HG03196 (cell line): Measurements from ENCODE around the gene TUBB3.
"Not testable (repeated sequence)": the region's sequence is repeated elsewhere in the genome, so short reads cannot be mapped to it uniquely, and the experiment has no call there.

ENCODE experiments used
- ATAC-seq: cut with Tn5 transposase; IDR thresholded peaks from one replicate; pipeline ENCODE4 v1.9.1; 2021; ENCODE audit not compliant: unreplicated experiment

The TUBB3 gene

DNA sequence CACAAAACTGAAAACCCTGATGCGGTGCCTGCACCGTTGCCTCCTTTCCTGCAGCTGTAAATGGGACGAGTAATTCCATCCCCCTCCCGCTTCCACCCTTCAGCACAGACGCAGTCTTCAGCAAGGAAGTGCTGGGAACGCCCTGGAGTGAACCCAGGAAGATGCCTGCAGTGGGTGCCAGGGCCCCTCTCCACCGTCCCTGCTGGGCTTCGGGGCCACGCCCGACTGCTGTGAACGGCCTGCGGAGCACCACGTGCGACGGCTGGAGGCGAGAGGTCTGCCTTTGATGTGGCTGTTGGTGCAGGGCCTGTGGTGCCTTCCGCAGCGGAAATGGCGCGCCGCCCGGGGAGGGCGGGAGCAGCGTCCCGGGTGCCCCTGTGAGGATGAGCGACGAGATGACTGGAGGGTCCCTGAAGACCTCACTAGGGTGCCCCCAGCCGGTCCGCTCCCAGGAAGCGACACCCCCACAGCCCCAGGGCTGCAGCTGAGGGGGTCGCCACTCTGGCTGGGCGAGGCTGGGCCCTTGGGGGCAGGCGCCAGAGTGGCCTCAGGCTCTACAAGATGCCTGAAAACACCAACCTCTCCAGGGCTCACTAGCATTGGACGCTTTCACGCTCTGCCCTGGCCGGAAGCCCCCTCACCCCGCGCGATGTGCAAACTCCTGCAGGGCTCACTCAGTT, 5.2 kb upstream of the TUBB3 start:
- peak; percentile 67 for ATAC-seq

GRCh38 chr16:89918453-89919347, 4.4 kb upstream of the TUBB3 start, which contains the start of gene MC1R:
TSS of gene MC1R (plus strand) at chr16:89918862. CDS start at chr16:89919259, 397 bp downstream.
- ATAC-seq: peak; percentile 8

- no peak for ATAC-seq
Observed at GRCh38 chr16:89919535-89920406, 3.4 kb upstream of the TUBB3 start.

DNA sequence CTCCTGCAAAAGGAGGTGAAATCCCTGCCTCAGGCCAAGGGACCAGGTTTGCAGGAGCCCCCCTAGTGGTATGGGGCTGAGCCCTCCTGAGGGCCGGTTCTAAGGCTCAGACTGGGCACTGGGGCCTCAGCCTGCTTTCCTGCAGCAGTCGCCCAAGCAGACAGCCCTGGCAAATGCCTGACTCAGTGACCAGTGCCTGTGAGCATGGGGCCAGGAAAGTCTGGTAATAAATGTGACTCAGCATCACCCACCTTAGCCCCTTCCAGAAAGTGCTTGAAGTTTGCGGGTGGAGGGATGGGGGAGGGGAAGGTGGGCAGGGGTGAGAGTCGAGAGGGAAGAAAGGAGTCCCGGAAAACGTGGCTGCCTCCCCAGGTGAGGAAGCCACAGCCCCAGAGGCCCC, 2.4 kb upstream of the TUBB3 start:
- no peak for ATAC-seq

DNA sequence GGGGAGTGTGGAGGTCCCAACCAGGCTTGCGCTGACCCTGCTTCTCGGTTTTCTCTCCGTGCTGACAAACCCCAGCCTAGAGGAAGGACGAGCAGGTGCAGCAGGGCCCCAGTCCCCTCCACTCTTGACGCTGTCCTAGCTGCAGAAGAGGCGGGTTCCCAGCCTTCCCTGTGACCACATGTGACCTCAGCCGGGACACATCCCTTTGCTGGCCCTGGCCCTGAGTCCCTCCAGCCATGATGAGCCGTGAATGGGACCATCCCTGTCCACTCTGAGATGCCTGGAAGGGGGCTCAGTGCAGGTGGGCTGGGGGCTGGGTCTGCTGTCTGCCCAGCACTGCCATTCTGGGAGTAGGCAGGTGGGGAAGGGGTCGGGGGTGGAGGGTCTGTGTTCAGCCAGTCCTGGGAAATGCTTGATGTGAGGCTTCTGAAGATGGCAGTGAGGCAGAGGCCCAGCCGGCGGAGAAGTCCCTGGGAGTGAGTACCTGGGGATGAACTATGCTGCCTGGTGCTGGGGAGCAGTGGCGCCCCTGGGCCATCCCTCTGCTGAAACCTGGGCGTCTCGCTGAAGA, 1.9 kb upstream of the TUBB3 start:
- ATAC-seq: no peak

DNA sequence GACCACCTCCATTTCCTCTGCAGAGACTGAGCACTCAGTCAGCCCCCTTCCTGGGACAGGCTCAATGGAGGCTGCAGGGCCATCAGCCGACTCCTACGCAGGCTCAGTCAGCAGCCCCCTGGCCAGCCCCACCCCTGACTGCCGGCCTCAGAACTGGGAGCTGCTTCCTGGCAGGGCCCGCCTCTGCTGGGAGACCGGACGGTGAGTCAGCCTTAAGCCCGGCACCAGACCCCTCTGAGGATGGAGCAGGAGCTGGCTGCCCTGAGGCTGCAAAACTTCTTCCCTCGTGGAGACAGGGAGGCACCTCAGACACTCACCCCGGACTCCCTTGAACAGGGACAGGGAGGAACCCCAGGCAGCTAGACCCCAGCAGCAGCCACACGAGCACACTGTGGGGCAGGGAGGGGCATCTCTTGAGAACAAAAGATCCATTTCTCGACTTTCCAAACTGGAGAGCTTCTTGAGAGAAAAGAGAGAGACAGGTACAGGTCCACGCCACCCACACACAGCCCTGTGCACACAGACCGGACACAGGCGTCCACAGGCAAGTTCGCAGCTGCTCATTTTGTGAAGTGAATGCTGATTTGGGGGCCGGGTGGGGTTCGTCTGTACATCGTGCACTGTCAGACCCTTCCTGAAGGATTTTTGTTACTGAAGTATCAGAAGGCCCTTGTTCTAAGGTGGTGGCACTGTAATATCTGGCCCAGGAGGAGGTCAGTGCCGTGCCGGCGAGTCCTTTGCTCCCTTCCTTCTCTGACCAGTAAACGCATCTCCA, 1.3 kb upstream of the TUBB3 start:
- no peak for ATAC-seq

GRCh38 chr16:89922477-89922883, 662 bp upstream of the TUBB3 start:
- ATAC-seq: no peak

- no peak for ATAC-seq
Observed at GRCh38 chr16:89923640-89924296, 626 bp downstream of the TUBB3 start.

DNA sequence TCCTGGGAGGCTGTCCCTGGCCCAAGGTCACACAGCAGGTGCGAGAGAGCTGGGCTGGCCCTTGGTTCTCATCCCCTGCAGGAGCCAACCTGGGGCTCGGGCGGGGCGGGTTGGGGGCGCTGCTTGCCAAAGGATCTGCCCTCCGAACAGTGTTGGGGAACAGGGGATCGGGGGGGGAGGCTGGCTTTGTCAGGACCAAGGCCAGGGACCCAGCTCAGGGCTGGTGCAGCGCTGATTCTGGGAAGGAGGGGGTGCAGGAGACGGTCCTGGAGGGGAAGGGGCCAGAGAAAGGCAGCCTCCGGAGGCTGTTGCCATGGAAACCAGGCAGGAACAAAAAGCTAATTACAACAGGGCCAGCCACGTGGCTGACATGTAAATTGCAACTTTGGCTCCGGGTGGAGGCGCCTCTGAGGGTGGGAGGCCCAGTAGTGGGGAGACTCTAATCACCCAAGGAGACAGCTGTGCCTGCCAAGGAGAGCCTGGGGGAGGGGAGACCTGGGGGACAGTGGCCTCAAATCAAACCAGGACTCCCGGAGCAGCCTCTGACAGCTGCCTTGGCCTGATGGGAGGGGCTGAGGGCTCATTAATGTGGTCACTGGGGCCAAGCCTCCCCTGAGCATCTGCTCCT, 1.3 kb downstream of the TUBB3 start:
- ATAC-seq: no peak

- no peak for ATAC-seq
Observed at GRCh38 chr16:89924925-89925307, 1.8 kb downstream of the TUBB3 start.

- ATAC-seq: no peak
Observed at GRCh38 chr16:89925596-89926079, 2.5 kb downstream of the TUBB3 start.

GRCh38 chr16:89931305-89931896, 8.3 kb downstream of the TUBB3 start:
- no peak for ATAC-seq

GRCh38 chr16:89931964-89932363, 8.8 kb downstream of the TUBB3 start:
- ATAC-seq: no peak

GRCh38 chr16:89934019-89934418, 10.9 kb downstream of the TUBB3 start:
- not testable (repeated sequence) for ATAC-seq

GRCh38 chr16:89934611-89935553, 11.7 kb downstream of the TUBB3 start:
- no peak for ATAC-seq

DNA sequence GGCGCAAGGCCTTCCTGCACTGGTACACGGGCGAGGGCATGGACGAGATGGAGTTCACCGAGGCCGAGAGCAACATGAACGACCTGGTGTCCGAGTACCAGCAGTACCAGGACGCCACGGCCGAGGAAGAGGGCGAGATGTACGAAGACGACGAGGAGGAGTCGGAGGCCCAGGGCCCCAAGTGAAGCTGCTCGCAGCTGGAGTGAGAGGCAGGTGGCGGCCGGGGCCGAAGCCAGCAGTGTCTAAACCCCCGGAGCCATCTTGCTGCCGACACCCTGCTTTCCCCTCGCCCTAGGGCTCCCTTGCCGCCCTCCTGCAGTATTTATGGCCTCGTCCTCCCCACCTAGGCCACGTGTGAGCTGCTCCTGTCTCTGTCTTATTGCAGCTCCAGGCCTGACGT, 12.5 kb downstream of the TUBB3 start:
- ATAC-seq: not testable (repeated sequence)

- ATAC-seq: no peak
Observed at GRCh38 chr16:89936034-89936433, 12.9 kb downstream of the TUBB3 start.

DNA sequence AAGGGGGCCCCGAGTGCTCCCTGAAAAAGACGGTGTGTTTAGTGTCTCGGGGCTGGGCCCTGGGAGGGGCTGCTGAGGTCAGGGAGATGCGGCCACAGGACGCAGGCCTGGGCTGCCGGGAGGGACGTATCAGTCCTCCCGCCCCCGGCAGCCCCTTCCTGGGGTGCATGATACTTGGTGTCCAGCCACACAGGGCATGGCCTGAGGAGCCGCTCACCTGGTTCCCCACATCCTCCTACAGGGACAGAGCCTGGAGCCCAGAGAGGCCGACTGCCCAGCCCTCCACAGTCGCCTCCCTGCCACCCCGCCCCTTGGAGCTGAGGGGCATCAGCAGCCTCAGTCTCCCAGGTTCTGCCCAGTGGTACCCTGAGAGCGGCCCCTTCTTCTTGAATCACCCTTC, 13.4 kb downstream of the TUBB3 start:
- ATAC-seq: no peak
